ENCODE results near the gene MIPEP. TPM values are rescaled to one million over a fixed set of nuclear protein-coding genes. Genes with fewer than 3 reads are reported as not detected.

Gene MIPEP
- total RNA-seq, 1 experiment from 2014 or later, result 18.6 TPM

GRCh38 chr13:23877286-23877685, 11.9 kb downstream of the MIPEP start:
- H2AFZ ChIP-seq, result no peak overlapping the region
- H3K36me3 ChIP-seq (ENCODE audit: low read depth), result no peaks in the 10 kb centered on the region
- intact Hi-C loops (cut with micrococcal nuclease; ENCODE audit: unreplicated experiment), result no loop called here
- H3K9me3 ChIP-seq (ENCODE audit: insufficient read depth, low read depth), result no peaks in the 10 kb centered on the region
- H3K4me3 ChIP-seq, result no peak overlapping the region
- no peak for TF ChIP-seq CTCF (conservative IDR thresholded peaks at IDR 0.05)
- no peak for TF ChIP-seq EZH2 (IDR thresholded peaks at IDR 0.05; ENCODE audit: low read depth)
- 0 out of 2 replicates have a peak, but pooled peaks cover 4% of the 10 kb centered on the region for H4K20me1 ChIP-seq (ENCODE audit: insufficient read depth)
- POLR2A ChIA-PET (ENCODE audit: unreplicated experiment), result no interaction called here
- H3K4me1 ChIP-seq (replicated peaks; ENCODE audit: insufficient read depth), result no peaks in the 10 kb centered on the region
- H3K4me2 ChIP-seq, result no peak overlapping the region
- CTCF ChIA-PET, result no interaction called here
- no TSS peak for BruUV-seq (replicated peaks)
- no peaks in the 10 kb centered on the region for H3K27me3 ChIP-seq (ENCODE audit: insufficient read depth, low read depth)
- H3K27ac ChIP-seq, result no peak overlapping the region
- no peaks in the 10 kb centered on the region for H3K9me2 ChIP-seq (ENCODE audit: insufficient read depth)
- no peaks in the 10 kb centered on the region for H3K79me2 ChIP-seq (ENCODE audit: low read depth)
- DNase-seq, result no peak
- H3F3A ChIP-seq (ENCODE audit: insufficient read depth, low read depth), result no peaks in the 10 kb centered on the region

- Histone ChIP-seq H3K9me2 (ENCODE audit: insufficient read depth) (no peaks in the 10 kb centered on the region), H3F3A (ENCODE audit: insufficient read depth, low read depth) (no peaks in the 10 kb centered on the region), H3K4me1 (replicated peaks; ENCODE audit: insufficient read depth) (no peaks in the 10 kb centered on the region), H4K20me1 (ENCODE audit: insufficient read depth) (0 out of 2 replicates have a peak, but pooled peaks cover 4% of the 10 kb centered on the region), H3K27ac (no peak overlapping the region), H3K36me3 (ENCODE audit: low read depth) (no peaks in the 10 kb centered on the region), H3K79me2 (ENCODE audit: low read depth) (no peaks in the 10 kb centered on the region), H3K4me2 (no peak overlapping the region), H3K27me3 (ENCODE audit: insufficient read depth, low read depth) (no peaks in the 10 kb centered on the region), H3K9me3 (ENCODE audit: insufficient read depth, low read depth) (no peaks in the 10 kb centered on the region), H3K4me3 (no peak overlapping the region), H2AFZ (no peak overlapping the region)
- TF ChIP-seq EZH2 (IDR thresholded peaks at IDR 0.05; ENCODE audit: low read depth) (no peak), CTCF (conservative IDR thresholded peaks at IDR 0.05) (peak; percentile 50)
- intact Hi-C loops (cut with micrococcal nuclease; ENCODE audit: unreplicated experiment), result no loop called here
- BruUV-seq (replicated peaks), result no TSS peak
- no peak for DNase-seq
- CTCF ChIA-PET, result no interaction called here
- POLR2A ChIA-PET (ENCODE audit: unreplicated experiment), result no interaction called here
Observed at GRCh38 chr13:23876265-23876664, 12.9 kb downstream of the MIPEP start.

GRCh38 chr13:23871616-23872220, 17.5 kb downstream of the MIPEP start:
- no TSS peak for BruUV-seq (replicated peaks)
- no peaks in the 10 kb centered on the region for H4K20me1 ChIP-seq (ENCODE audit: insufficient read depth)
- no peaks in the 10 kb centered on the region for H3K4me1 ChIP-seq (replicated peaks; ENCODE audit: insufficient read depth)
- H3K9me3 ChIP-seq (ENCODE audit: insufficient read depth, low read depth), result no peaks in the 10 kb centered on the region
- H2AFZ ChIP-seq, result no peak overlapping the region
- no peak overlapping the region for H3K4me3 ChIP-seq
- intact Hi-C loops (cut with micrococcal nuclease; ENCODE audit: unreplicated experiment), result loop anchor here (5.0 kb wide), 1 partner anchor 404 kb away; no protein-coding TSS in a partner anchor
- H3K9me2 ChIP-seq (ENCODE audit: insufficient read depth), result no peaks in the 10 kb centered on the region
- TF ChIP-seq CTCF (conservative IDR thresholded peaks at IDR 0.05) (peak; percentile 77), EZH2 (IDR thresholded peaks at IDR 0.05; ENCODE audit: low read depth) (no peak)
- H3K36me3 ChIP-seq (ENCODE audit: low read depth), result no peaks in the 10 kb centered on the region
- no peak overlapping the region for H3K27ac ChIP-seq
- no peaks in the 10 kb centered on the region for H3K79me2 ChIP-seq (ENCODE audit: low read depth)
- POLR2A ChIA-PET (ENCODE audit: unreplicated experiment), result no interaction called here
- no peak overlapping the region for H3K4me2 ChIP-seq
- H3K27me3 ChIP-seq (ENCODE audit: insufficient read depth, low read depth), result no peaks in the 10 kb centered on the region
- CTCF ChIA-PET, result no interaction called here
- DNase-seq, result no peak
- H3F3A ChIP-seq (ENCODE audit: insufficient read depth, low read depth), result no peaks in the 10 kb centered on the region

Measured in PC-9 (cell line).